ENCODE results near the gene PNPLA6.

GRCh38 chr19:7515645-7516151, 19.8 kb upstream of the PNPLA6 start, which contains the start of gene ZNF358:
- no peak for TF ChIP-seq CTCF (optimal IDR thresholded peaks at IDR 0.05 in 1 of 3, IDR thresholded peaks at IDR 0.05 in 1 of 3, conservative IDR thresholded peaks at IDR 0.05 in 1 of 3; ENCODE audit: extremely low read depth in 1 of 3, insufficient read depth in 2 of 3, low read length in 3 of 3)
- no peak for TF ChIP-seq EZH2 (IDR thresholded peaks at IDR 0.05; ENCODE audit: low read length)

Data from keratinocyte (primary cell).